ENCODE data around the gene TNRC18. TPM values are rescaled to one million over a fixed set of nuclear protein-coding genes. Genes with fewer than 3 reads are reported as not detected.

TNRC18 gene
- total RNA-seq, 1 donor from 2014 or later = 118 TPM

DNA sequence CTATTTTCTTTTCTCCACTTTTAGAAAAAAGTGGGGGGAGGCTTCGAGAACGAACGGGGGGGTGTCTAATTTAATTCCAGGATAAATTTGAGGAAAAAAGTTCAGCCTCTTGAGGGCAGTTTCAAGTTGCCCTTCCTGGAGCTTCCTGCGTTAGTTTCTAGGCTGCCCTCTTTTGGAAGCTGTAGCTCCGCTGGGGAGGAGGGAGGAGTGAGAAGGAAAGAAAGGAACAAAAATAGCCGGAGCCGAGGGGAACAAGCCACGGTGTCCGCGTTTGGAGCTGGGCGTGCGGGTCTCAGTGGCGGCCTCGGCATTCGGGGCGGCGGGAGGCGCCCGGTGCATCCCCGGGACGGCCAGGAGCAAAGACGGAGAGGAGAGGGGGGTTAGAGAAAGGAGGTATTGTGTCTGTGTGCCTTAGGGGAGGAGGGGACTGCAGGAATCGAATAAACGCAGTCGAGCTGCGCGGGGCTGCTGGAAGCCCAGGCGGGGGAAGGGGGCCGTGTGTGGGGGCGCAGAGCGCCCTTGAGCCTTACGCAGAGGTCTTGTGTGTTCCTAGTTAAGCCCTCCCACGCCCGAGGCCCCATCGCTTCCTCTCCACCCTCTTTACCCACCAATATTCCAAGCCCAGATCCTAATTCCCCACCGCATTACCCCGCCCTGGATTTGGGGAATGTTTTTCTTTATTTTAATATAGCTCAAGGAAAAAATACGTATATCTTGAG is 2.0 kb upstream of the TNRC18 start:
- DNase-seq = peak; percentile 91
- Histone ChIP-seq H3K27me3 (no peaks in the 10 kb centered on the region), H3K36me3 (no peaks in the 10 kb centered on the region), H3K9me3 (no peaks in the 10 kb centered on the region), H3K4me3 (peak overlapping the region; percentile 83), H3K27ac (peak overlapping the region; percentile 98), H3K4me1 (peaks cover 25% of the 10 kb centered on the region)
- TF ChIP-seq, protein P1, sequence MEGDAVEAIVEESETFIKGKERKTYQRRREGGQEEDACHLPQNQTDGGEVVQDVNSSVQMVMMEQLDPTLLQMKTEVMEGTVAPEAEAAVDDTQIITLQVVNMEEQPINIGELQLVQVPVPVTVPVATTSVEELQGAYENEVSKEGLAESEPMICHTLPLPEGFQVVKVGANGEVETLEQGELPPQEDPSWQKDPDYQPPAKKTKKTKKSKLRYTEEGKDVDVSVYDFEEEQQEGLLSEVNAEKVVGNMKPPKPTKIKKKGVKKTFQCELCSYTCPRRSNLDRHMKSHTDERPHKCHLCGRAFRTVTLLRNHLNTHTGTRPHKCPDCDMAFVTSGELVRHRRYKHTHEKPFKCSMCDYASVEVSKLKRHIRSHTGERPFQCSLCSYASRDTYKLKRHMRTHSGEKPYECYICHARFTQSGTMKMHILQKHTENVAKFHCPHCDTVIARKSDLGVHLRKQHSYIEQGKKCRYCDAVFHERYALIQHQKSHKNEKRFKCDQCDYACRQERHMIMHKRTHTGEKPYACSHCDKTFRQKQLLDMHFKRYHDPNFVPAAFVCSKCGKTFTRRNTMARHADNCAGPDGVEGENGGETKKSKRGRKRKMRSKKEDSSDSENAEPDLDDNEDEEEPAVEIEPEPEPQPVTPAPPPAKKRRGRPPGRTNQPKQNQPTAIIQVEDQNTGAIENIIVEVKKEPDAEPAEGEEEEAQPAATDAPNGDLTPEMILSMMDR (IDR thresholded peaks at IDR 0.05) = no peak
- ATAC-seq = peak; percentile 5
- intact Hi-C loops (cut with DNase I) = no loop called here

DNA sequence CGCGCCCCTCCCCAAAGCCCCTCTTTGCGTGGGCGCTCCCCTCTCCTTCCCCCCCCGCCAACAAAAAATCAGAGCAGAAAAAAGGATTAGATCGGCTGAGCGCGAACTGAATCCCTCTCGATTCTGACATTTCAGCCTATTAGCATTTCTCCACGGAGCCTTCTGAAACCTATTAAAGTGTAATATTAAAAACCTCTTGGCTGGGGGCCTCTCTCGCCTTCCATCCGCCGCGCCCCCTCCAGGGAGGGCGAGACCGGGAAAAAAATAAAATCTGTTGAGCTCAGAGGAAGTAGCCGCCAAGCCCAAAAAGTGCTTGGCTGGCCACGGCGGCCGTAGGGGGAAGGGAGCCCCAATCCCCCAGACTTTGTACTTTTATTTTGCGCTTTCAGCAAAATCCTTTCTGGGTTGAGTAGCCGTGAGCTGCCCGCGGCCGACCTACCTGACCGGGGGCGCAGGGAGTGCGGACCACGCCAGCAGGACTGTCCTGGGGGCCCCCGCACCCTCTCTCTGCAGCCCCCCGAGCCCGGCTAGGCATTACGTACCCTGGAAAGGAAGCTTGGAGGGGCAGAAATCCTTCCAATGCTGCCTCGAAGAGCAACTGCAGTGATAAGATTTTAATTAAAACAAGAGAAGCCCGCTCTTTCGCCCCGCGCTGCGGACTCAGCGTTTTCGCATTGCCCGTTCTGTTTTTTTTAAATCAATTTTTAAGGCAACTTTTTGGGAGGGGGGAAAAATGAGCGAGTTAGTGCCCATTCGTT is 1.3 kb upstream of the TNRC18 start:
- ATAC-seq (no peak), DNase-seq (peak; percentile 78)
- Histone ChIP-seq H3K4me1 (peaks cover 18% of the 10 kb centered on the region), H3K27ac (peak overlapping the region; percentile 98), H3K4me3 (peak overlapping the region; percentile 83), H3K9me3 (no peaks in the 10 kb centered on the region), H3K36me3 (no peaks in the 10 kb centered on the region), H3K27me3 (no peaks in the 10 kb centered on the region)
- intact Hi-C loops (cut with DNase I) = no loop called here
- TF ChIP-seq, protein P1 (IDR thresholded peaks at IDR 0.05) = peak; percentile 11

DNA sequence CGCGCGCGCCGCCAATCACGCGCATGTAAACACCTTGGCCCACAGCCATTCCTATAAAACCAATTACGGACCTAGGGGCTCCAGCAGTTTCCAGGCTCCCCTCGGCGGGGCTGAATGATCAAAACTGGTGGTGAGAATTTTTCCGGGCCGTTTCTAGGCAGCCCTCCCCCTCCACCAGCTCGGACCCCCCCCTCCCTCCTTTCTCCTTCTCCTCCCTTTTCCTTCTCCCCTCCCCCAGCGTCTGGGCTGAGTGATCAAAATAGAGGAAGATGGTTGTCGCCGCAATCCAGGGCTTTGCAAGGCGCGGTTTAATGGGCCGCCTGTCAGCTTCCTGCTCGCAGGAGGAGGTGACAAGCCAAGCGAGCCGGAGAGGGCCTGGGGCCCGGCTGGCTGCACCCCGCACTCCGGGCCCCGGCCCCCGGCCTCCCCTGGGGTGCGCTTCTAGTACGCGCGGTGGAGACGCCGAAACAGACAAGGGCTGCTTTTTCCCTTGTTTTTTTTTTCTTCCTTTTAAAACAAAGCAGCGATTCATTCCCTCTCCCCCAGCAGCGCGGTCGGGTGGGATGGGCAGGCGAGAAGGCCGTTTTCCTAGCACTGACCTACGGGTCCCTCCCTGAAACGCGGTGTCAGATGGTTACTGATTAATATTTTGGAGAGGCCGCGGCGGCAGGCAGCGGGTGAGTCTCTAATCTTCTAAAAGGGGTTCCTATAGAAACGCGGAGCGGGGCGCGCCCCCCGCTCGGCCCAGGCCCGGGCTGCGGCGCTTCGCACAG is 528 bp upstream of the TNRC18 start:
- H3K4me1 ChIP-seq = peaks cover 15% of the 10 kb centered on the region
- DNase-seq = peak; percentile 95
- no peaks in the 10 kb centered on the region for H3K36me3 ChIP-seq
- no peaks in the 10 kb centered on the region for H3K27me3 ChIP-seq
- peak; percentile 61 for ATAC-seq
- TF ChIP-seq, protein P1 (IDR thresholded peaks at IDR 0.05) = no peak
- peak overlapping the region; percentile 98 for H3K27ac ChIP-seq
- peak overlapping the region; percentile 83 for H3K4me3 ChIP-seq
- H3K9me3 ChIP-seq = no peaks in the 10 kb centered on the region
- intact Hi-C loops (cut with DNase I) = no loop called here

DNA sequence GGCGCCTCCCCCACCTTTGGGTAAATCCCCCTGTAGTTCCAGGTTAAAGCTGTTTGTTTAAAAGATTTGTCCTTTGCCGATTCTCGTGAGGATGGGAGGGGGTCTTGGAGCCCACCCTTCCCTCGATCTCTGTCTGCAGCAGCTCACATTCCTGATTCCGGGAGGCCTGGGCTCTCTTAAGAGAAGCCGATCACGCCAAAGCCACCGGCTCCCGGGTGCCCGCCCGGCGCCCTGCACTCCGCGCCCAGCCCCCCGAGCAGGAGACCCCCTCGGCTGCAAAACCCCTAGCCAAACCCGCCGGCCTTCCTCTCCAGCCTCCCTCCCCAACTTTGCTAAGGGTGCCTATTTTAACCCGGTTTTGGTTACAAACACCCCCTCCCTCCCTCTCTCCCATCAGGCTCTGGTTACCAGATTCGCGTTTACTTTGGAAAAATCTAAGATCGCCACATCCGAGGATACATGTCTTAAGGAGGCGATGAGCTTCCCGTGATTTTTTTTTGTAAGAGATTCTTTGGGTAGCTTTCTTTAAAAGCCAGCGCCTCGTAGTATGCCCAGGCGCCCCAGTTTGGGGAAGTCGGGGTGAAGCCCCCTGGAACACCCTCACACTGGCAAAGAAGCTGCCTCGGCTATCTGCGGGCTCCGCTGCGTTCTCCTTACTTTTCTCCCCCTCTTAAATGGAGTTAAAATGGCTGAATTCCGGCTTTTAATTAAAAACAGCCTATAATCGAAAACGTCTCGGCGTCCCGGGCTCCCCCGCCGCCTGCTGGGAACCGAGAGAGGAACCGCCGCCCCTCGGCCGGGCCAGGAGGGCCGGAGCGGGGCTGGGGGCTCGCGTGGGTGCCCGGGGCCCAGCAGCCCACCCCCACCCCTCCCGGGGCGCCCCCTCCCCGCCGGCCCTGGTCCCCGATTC is 983 bp downstream of the TNRC18 start:
- Histone ChIP-seq H3K4me3 (peak overlapping the region; percentile 83), H3K27ac (peak overlapping the region; percentile 97), H3K36me3 (no peaks in the 10 kb centered on the region), H3K9me3 (no peaks in the 10 kb centered on the region), H3K4me1 (peaks cover 20% of the 10 kb centered on the region), H3K27me3 (no peaks in the 10 kb centered on the region)
- peak; percentile 73 for DNase-seq
- no peak for ATAC-seq
- TF ChIP-seq, protein P1 (IDR thresholded peaks at IDR 0.05) = peak; percentile 14
- intact Hi-C loops (cut with DNase I) = no loop called here

All from upper lobe of right lung (tissue), 1 donor.